NCI-H1417 treated with DMSO at 0.1 percent for 48 hours (cell line): ENCODE results near the gene UPK3A.
"Not testable (repeated sequence)": the region's sequence is repeated elsewhere in the genome, so short reads cannot be mapped to it uniquely, and the experiment has no call there.

Experiments
- DNase-seq: peaks from one replicate; lab custom pipeline; 2025; lab: John Stamatoyannopoulos, UW

The UPK3A gene

DNA sequence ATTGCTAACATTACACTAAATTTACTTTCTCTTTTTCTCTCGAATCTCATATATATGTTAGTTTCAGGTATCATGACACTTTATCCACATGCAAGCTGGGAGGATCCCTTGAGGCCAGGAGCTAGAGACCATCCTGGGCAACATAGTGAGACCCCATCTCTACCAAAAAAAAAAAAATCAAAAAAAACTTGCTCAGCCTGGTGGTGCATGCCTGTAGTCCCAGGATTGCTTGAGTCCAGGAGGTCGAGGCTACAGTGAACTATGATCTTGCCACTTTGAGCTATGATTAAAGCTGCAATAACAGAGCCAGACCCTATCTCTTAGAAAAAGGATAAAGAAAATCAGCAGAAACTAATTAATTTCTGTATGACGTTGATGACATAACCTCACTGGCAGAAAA lies 3.7 kb upstream of the UPK3A start:
- no peak for DNase-seq

DNA sequence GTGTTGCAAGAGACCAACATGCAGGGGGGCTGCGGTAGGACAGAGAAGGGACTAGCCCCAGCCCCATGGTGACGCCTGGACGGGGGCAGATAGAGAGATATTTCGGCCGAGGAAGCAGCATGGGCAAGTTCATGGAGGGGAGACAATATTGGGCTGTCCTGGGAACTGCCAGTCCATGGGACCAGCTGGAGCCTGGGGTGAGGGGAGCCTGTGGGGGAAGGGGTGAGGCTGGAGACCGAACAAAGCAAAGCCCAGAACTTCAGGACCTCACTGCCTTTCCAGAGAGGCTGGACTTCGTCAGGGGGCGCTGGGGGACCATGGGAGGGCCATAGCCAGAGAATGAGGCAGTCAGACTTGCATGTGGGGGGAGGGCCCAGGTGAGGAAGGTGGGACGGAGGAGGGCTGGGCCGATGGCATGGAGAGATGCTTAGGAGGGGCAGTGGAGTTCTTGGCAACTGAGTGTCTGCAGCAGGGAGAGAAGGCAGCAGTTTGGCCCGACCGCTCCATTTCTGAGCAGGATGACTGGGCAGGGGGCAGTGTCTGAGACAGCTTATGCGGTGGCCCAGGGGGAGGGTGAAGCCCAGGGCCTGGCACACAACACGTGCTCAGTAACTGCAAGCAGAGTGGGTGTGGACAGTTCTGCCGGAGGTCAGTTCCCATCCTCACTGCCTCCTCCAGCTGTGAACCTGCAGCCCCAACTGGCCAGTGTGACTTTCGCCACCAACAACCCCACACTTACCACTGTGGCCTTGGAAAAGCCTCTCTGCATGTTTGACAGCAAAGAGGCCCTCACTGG lies 712 bp downstream of the UPK3A start:
- DNase-seq = no peak

DNA sequence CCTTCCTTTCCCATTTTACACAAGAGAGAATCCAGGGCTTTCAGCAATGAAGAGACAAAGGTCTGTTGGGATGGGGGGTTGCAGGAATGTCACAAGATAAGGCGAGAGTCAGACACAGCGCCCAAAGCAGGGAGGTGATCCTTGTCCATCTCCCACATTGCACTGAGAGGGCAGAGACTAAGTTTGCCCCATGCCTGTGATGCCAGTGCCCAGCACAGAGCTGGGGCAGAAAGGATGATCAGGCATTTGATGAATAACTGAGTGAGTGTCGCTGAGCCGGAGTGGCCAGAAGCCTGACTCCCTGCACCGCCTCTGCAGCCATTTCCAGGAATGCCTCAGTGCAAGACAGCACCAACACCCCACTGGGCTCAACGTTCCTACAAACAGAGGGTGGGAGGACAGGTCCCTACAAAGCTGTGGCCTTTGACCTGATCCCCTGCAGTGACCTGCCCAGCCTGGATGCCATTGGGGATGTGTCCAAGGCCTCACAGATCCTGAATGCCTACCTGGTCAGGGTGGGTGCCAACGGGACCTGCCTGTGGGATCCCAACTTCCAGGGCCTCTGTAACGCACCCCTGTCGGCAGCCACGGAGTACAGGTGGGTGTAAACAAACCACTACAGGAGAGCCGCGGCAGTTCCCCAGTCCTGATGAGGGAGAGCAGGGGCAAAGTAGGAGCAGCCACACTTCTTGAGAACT lies 2.3 kb downstream of the UPK3A start:
- no peak for DNase-seq

DNA sequence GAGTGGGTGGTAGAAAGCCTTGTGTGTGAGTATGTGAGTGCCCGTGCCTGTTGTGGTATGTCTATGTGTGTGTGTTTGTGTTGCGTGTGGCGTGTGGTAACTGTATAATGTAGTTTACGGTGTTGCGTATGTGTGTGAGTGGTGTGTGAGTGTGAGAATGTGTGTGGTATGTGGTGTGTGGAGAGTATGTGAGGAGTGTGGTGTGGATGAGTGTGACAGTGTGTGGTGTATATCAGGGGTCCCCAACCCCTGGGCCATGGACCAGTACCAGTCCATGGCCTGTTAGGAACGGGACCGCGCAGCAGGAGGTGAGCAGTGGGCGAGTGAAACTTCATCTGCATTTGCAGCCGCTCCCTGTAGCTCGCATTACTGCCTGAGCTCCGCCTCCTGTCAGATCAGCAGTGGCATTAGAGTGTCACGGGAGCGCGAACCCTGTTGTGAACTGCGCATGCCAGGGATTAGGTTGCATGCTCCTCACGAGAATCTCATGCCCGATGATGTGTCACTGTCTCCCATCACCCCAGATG lies 5.7 kb downstream of the UPK3A start:
- DNase-seq = no peak

DNA sequence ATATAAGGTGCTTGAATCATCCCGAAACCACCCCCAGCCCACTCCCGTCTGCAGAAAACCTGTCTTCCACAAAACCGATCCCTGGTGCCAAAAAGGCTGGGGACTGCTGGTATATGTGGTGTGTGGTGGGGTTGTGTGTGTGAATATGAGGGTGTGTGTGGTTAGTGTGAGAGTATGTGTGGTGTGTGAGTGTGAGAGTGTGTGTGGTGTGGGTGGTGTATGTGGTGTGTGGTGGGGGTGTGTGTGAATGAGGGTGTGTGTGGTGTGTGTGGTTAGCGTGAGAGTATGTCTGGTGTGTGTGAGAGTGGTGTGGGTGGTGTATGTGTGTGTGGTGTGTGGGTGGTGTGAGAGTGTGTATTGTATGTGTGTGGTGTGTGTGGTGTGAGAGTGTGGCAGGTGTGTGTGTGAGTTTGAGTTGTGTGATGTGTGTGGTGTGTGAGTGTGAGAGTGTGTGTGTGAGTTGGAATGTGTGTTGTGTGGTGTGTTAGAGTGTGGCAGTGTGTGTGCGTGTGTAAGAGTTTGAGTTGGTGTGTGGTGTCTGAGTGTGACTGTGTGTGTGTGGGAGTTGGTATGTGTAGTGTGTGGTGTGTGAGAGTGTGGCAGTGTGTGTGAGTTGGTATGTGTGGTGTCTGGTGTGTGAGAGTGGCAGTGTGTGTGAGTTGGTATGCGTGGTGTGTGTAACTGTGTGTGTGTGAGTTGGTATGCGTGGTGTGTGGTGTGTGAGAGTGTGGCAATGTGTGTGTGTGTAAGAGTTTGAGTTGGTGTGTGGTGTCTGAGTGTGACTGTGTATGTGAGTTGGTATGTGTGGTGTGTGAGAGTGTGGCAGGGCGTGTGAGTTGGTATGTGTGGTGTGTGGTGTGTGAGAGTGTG lies 6.5 kb downstream of the UPK3A start:
- DNase-seq = no peak

DNA sequence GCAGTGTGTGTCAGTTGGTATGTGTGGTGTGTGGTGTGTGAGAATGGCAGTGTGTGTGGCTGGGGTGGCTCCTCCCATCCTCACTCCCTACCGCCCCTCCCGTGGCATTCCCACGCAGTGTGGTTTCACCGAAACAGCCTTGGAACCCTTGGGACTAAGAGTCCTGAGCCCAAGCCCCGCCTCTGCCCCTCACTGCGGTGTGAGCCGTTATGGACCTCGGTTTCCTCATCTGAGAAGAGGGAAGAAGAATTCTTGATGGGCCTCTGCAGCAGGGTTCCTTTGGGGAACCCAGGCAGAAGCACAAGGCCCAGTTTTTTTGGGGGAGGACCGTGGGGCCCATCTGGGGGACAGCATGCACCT lies 7.2 kb downstream of the UPK3A start:
- DNase-seq = no peak

DNA sequence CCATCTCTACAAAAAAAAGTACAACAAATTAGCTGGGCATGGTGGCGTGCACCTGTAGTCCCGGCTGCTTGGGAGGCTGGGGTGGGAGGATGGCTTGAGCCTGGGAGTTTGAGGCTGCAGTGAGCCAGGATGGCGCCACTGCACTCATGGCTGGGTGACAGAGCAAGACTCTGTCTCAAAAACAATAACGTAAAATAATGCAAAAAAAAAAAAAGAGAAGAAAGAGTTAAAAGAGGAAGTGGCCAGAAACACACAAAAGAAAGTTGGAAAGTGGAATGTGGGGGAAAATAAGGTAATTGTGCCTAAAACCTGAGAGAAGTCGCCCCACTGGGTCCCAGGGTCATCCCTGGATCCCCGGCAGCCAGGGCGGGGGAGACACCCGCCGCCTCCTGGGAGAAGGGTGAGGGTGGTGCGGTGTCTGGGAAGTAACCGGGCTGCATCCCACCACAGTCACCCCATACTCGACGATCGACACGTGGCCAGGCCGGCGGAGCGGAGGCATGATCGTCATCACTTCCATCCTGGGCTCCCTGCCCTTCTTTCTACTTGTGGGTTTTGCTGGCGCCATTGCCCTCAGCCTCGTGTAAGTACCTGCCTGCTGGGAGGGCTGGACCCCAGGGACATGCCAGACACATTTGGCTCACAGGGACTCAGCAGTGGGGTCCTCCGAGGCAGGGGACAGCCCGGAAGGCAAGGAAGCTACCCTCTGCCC lies 8.1 kb downstream of the UPK3A start:
- DNase-seq = no peak

DNA sequence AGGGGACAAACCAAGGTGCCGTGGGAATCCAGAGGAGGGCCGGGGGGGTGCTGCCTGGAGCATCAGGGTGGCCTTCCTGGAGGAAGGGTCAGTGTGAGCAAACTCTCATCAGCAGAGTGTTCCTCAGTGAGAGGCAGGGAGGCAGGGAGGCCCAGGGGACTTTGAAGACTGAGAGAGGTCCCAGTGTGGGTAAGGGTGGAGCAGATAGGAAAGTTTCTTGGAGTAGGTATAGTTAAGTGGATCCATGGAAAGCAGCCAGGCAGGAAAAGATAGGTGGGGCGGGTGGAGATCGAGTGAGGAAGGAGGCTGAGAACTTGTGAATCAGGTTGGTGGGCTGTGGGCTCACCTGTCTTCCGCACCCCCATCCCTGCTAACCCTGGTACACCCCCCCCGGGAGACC lies 9.3 kb downstream of the UPK3A start:
- DNase-seq = no peak

DNA sequence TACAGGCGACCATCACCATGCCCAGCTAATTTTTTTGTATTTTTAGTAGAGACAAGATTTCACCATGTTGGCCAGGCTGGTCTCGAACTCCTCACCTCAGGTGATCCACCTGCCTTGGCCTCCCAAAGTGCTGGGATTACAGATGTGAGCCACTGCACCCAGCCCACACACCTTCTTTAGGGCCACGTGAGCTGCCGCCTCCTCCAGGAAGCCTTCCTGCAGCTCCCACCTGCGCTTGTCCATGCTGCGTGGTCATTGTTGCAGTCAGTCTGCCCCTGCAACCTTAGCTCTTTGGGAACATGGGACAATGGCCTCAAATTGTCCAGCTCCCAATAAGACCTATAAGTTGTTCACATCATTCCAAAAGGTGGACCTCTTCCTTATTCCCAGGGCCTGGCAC lies 10.3 kb downstream of the UPK3A start:
- DNase-seq = not testable (repeated sequence)

DNA sequence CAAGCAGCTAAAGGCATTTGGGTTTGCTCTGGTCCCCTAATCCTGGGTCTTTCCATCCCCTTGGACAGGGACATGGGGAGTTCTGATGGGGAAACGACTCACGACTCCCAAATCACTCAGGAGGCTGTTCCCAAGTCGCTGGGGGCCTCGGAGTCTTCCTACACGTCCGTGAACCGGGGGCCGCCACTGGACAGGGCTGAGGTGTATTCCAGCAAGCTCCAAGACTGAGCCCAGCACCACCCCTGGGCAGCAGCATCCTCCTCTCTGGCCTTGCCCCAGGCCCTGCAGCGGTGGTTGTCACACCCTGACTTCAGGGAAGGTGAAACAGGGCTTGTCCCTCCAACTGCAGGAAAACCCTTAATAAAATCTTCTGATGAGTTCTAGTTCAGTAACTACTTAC lies 10.7 kb downstream of the UPK3A start:
- no peak for DNase-seq

DNA sequence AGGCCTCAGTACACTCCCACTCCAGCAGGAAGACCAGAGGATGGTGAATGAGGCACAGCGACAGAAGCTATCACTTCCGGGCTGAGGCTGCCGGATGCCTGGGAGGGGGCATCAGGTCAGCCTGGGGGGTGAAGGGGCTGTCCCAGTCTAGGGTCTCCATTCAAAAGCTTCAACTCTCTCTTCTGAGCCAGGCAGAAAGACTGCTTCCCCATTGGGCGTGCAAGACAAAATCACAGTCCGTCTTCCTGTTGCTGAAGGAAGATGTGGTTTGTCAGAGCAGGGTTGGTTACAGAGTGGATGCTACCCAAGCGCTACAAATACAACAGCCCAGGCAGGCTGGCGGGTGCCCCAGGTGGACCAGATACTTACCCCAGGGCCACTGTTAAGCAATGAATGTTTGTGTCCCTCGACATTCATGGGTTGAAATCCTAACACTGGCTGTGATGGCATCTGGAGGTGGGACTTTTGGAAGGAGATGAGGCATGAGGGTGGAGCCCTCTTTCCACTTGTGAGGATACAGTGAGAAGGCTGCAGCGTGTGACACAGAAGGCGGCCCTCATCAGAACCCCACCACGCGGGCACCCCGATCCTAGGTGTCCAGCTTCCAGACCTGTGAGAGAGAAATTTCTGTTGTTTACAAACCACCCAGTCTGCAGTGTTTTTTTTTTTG lies 12.0 kb downstream of the UPK3A start:
- DNase-seq = no peak

DNA sequence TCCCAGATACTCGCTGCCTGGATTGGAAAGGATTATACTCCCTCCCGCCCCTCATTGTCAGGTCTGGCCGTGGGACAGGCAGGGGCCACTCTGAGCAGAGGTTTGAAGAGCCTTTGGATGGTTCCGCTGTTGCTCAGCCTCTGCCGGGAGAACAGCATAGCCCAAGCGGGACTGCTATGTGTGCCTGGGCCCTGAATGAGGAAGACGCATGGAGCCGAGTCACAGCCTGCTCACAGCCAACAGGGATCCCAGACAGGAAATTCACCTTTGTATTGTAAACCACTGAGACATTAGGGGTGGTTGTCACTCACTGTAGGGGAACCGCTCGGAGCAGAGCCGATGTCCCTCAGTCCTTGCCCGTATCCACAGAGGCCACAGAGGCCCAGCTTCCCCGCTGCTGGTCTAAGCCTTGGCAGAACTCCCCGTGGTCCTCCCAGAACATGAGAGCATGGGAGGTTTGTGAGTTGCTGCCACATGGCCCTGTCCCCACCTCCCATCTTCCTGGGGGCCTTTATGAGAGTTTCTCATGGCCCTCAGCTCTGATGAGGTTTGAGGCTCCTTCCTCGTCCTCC lies 14.3 kb downstream of the UPK3A start:
- no peak for DNase-seq

DNA sequence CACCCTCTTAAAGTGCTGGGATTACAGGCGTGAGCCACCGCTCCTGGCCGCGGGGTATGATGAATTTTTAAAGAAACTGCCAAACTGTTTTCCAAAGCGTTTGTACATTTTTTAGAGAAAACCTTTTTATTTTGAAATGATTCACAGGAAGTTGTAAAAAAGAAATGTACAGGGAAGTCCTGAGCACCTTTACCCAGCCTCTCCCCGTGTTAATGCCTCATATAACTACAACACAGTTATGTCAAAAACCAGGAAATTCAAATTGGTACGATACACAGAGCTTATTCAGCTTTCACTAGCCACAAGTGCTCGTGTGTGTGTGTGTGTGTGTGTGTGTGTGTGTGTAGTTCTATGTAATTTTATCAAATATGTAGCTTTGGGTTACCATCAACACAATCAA lies 18.0 kb downstream of the UPK3A start:
- no peak for DNase-seq

DNA sequence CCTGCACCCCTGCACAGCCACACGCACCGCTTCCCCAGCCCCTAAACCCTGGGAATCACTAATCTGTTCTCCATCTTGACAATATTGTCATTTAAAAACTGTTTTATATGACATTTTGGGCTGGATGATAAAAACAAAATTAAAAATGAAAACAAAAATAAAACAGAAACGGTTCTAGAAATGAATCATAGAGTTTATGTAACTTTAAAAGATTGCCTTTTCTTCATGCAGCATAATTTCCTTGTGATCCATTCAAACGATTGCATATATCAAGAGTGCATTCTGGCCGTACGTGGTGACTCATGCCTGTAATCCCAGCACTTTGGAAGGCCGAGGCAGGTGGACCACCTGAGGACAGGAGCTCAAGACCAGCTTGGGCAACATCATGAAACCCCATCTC lies 18.4 kb downstream of the UPK3A start:
- DNase-seq = no peak

DNA sequence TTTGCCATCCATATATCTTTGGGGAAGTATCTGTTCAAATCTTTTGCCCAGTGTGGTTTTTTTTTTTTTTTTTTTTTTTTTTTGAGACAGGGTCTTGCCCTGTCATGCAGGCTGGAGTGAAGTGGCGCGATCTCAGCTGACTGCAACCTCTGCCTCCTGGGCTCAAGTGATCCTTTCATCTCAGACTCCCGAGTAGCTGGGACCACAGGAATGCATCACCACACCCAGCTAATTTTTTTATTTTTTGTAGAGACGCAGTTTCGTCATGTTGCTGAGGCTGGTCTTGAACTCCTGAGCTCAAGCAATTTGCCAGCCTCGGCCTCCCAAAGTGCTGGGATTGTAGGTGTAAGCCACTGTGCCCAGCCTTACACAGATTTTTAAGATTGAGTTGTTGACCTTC lies 20.2 kb downstream of the UPK3A start:
- no peak for DNase-seq

DNA sequence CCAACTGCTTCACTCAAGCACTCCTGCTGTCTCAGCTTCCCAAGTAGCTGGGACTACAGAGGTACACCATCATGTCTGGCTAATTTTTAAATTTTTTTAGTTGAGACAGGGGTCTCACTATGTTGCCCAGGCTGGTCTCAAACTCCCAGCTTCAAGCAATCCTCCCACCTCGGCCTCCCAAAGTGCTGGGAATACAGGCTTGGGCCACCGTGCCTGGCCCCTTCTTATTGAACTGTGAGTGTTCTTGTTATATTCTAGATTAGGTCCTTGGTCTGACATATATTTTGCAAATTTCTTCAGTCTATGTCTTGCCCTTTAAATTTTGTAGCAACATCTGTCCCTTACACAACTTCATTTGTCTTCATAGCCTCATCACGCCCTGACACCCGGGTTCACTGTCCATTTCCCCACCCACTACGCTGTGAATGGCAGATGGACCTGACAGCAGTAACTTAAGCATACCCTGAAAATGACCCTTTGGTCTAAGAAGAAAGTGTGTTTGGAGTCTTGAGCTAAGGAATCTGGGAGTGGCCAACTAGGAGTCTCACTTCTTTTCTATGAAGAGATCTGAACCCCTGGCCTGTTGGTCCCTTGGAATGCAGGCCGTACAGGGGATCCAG lies 20.8 kb downstream of the UPK3A start:
- DNase-seq = no peak

DNA sequence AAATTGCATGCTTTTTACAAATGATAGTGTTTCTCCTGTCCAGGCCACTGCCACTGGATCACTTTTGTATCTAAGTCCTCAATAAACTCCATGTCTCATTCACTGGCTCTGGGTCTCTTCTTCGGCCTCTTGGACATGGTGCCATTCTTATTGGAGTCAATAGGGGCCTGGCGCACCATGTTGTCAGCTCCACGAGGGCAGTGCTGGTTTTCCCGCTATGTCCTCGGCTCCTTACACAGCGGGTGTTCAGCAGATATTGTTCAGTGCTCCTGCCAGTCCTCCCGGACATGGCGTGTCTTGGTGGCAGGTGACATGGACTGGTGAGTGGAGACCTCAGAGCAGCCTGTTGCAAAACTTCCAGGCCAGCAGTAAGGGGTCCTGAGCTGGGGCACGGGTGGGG lies 21.4 kb downstream of the UPK3A start:
- DNase-seq = no peak

DNA sequence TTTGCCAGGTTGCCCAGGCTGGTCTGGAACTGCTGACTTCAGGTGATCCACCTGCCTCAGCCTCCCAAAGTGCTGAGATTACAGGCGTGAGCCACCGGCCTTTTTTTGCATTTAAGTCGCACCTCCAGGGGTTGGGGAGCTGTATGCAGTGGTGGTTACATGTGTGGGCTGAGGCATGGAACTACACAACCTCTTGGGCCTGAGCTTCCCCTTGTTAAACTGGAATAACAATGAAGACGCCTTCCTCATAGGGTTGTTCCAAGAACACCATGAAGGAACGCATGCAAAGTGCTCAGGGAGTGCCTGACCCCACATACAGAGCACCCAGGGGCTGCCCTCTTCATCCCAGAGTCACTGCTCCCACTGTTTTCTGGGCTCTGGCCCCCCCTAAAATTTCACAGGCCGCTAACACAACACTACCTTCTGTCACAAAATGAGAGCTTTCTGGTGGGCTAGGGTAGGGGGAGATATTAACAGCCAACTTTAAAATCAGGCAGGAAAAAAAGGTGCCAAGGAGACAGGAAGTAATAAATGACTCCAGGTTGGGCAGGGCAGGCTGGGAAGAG lies 23.7 kb downstream of the UPK3A start:
- DNase-seq = no peak

DNA sequence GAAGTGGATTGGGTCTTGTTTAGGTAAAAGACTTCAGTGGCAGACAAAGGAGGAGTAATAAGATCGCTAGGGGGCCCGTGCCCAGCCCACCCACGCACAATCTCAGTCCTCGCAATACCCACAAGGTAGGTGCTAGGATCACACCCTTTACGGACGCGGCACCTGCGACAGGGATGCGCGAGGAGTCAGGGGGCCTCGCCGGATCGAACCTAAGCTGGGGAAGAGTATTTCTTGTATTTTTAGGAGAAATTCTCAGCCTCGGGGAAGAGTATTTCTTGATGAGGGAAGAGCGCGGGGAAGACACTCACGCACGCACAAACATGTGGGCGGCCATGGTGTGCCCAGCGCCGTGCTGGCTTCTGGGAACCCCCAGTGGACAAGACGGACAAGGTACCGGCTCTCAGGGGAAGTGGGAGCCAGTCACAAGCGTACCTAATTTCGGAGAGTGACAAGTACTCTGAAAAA lies 24.2 kb downstream of the UPK3A start:
- no peak for DNase-seq
